Adipocyte (in vitro differentiated cells): ENCODE results near the gene BUD31.

Source experiments
- DNase-seq: peaks from one replicate; pipeline ENCODE4 v3.0.0-alpha.2; 2015; ENCODE audit warnings: low read depth
- H3K27me3 ChIP-seq: replicated peaks from 2 replicates; pipeline ENCODE4 v1.7.0; 2013; ENCODE audit warnings: mild to moderate bottlenecking, low read length, moderate library complexity; ENCODE audit not compliant: control insufficient read depth, insufficient read depth
- H3K36me3 ChIP-seq: 2 replicates; pipeline ENCODE4 v1.7.0; 2013; ENCODE audit warnings: low read length, mild to moderate bottlenecking, moderate library complexity; ENCODE audit not compliant: control insufficient read depth, insufficient read depth, severe bottlenecking
- H3K4me1 ChIP-seq: 2 replicates; pipeline ENCODE4 v1.7.0; 2013; ENCODE audit warnings: mild to moderate bottlenecking, low read length, moderate library complexity; ENCODE audit not compliant: control insufficient read depth, insufficient read depth
- H3K4me3 ChIP-seq: 2 replicates; pipeline ENCODE4 v1.7.0; 2013; ENCODE audit warnings: mild to moderate bottlenecking, low read length, moderate library complexity
- H3K9ac ChIP-seq: 2 replicates; pipeline ENCODE4 v1.7.0; 2013; ENCODE audit warnings: mild to moderate bottlenecking, low read length, moderate library complexity
- H3K9me3 ChIP-seq: 2 replicates; pipeline ENCODE4 v1.7.0; 2013; ENCODE audit warnings: mild to moderate bottlenecking, low read length, moderate library complexity; ENCODE audit not compliant: control insufficient read depth

The BUD31 gene

DNA sequence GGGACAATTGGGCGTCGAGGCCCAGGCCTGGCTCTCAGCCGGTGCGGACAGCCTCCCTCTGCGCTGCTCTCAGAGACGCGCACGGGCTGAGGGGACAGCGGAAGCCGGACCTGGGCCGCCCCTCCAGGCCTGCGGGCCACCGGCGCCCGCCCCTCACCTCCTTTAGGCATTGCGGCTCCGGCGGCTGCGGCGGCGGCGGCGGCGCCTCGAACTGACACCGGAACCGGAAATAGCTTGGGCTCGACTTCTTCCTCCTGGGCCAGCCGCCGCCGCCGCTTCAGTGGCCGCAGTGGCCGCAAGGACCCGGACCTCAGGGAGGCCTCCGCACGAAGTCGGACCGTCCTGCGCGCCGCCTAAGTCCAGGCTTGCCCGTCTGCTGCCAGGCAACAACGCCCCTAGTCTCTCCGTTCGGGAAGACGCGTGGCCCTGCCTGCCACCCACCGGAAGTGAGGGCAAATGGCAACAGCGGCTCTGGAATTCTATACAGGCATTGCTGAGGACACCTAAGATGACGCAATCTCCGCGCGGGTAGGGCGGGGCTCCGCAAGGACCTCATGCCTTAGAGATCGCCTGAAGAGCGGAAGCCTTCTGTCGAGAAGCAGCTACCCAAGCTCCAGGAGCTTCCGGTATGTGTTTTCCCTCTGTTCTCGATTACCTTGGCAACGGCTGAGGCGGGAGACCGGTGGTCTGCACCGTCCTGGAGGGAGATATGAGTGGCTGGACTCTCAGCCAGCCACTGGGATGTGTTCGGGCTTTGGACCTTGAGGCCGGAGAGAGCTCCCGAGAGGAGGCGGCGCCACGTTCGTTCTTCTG is at the start of gene BUD31, which contains the start of gene PDAP1:
TSS of gene BUD31 (plus strand) at position 591 of the 813 bp plus-strand sequence. CDS start 2,124 bp downstream, outside the sequence.
TSS of gene PDAP1 (minus strand) at position 219 of the 813 bp plus-strand sequence. CDS start at position 170, 49 bp downstream.
- Histone ChIP-seq H3K9me3 (no peaks in the 10 kb centered on the region), H3K36me3 (peaks cover 38% of the 10 kb centered on the region), H3K4me3 (peak within 1 kb of the TSS; percentile 100), H3K9ac (peak within 1 kb of the TSS; percentile 99), H3K4me1 (peaks cover 41% of the 10 kb centered on the region), H3K27me3 (no peaks in the 10 kb centered on the region)
- DNase-seq: peak; percentile 94

DNA sequence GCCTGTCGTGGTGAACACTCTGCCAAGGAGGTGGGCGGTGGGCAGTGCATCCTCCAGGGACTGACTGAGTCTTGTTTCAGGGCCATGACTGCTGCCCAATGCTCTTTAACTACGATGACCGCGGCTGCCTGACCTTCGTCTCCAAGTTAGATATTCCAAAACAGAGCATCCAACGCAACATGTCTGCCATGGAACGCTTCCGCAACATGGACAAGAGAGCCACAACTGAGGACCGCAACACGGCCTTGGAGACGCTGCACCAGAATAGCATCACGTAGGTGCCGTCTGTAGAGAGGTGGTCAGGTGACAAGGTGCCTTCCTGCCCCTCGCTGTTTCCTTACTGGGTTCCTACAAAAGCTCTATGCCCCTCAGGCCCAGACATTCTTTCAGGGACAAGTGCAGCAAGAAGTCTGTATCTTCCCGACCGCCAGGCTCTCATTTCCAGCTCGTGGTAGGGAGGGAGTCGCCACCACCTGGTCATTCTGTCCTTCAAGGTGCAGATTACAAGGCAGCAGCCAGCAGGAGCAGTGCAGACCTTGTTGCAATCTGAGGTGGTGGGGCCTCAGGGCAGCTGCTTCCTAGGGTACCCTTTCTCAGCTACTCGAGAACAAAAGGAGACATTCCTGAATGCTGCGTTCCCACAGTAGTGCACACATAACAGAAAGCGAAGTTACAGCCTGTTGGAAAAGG is 49.2 kb upstream of the BUD31 start:
- Histone ChIP-seq H3K36me3 (peaks cover 73% of the 10 kb centered on the region), H3K4me1 (peaks cover 15% of the 10 kb centered on the region), H3K27me3 (no peaks in the 10 kb centered on the region), H3K9me3 (no peaks in the 10 kb centered on the region), H3K9ac (no peak overlapping the region), H3K4me3 (no peak overlapping the region)
- no peak for DNase-seq

DNA sequence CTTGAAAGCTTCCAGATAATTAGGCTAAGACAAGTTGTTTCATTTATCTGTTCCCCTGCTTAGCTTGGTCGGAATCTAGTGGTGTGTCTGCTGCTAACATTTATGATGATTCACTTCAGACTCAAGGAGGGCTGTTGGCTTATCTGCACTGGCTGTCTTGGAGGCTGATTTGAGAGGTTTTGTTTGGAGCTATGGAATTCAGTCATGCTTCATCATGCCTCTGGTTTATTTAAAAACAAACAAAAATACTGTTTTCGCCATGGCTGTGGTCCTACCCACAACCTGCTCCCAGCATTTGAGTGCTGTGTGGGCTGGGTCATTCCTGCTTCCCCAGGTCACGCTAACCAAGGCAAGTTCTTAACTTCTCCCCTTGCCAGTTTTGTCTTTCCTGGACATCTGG is 46.0 kb upstream of the BUD31 start:
- DNase-seq: peak; percentile 75
- H3K27me3 ChIP-seq: no peaks in the 10 kb centered on the region
- H3K4me3 ChIP-seq: no peak overlapping the region
- H3K9ac ChIP-seq: no peak overlapping the region
- no peaks in the 10 kb centered on the region for H3K9me3 ChIP-seq
- H3K4me1 ChIP-seq: peaks cover 15% of the 10 kb centered on the region
- peaks cover 75% of the 10 kb centered on the region for H3K36me3 ChIP-seq

DNA sequence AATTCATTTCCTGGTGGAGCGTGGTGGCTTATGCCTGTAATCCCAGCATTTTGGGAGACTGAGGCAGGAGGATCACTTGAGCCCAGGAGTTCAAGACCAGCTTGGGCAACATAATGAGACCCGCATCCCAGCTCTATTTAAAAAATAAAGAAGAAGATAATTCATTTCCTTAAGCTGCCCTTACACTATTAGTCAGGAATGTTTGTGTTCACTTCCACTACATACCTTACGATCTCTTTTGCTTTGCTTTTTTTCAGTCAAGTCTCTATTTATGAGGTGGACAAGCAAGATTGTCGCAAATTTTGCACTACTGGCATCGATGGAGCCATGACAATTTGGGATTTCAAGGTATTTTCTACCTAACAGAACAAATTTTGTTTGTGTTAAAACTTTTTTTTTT is 45.5 kb upstream of the BUD31 start:
- Histone ChIP-seq H3K27me3 (no peaks in the 10 kb centered on the region), H3K4me1 (peaks cover 15% of the 10 kb centered on the region), H3K4me3 (no peak overlapping the region), H3K9ac (no peak overlapping the region), H3K36me3 (peaks cover 70% of the 10 kb centered on the region), H3K9me3 (no peaks in the 10 kb centered on the region)
- DNase-seq: no peak

DNA sequence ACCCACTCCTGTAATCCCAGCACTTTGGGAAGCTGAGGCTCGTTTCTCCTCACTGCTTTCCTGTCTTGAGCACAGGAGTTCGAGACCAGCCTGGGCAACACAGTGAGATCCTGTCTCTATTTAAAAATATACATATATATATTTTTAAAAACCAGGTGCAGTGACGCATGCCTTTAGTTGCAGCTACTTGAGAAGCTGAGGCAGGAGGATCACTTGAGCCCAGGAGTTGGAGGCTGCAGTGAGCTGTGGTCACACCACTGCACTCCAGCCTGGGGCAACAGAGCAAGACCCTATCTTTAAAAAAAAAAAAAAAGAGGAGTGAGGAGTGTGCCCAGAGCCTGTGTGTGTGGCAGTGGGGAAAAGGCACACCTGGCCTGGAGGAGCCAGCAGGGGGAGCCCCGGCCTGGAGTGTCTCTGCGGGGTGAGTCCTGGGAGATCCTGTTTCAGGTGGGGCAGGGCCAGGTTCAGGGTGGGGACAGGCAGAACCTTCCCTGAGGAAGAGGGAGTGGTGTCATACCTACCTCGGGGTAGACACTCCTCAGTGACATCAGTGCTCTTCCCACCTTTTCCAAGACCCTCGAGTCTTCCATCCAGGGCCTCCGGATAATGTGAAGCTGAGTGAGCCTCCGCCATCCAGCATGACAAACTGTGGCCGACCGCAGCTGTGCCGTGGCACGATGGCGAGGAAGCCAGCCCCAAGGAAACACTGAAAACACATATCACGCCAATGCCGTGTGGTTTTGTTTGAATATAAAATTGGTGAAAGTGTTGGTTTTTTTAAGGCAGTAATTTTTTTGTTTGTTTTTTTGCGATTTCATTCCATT is 43.2 kb upstream of the BUD31 start:
- no peak overlapping the region for H3K4me3 ChIP-seq
- no peaks in the 10 kb centered on the region for H3K27me3 ChIP-seq
- H3K36me3 ChIP-seq: peaks cover 55% of the 10 kb centered on the region
- no peak overlapping the region for H3K9ac ChIP-seq
- no peaks in the 10 kb centered on the region for H3K9me3 ChIP-seq
- DNase-seq: peak; percentile 35
- H3K4me1 ChIP-seq: peaks cover 15% of the 10 kb centered on the region

DNA sequence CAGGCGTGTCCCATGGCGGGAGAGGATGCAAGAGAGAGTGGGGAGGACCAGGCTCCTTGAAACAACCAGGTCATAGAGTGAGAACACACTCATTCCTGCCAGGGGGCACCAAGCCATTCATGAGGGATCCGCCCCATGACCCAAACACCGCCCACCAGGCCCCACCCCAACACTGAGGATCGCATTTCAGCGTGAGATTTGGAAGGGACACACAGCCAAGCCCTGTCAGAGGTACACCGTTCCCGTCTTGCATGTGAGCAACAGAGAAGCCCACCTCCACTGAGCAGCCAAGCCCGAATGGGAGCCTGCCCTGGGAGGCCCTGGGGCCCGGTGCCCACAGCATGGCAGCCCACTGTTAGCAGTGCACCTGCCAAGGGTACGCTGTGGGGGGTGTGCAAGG is 42.1 kb upstream of the BUD31 start:
- no peak for DNase-seq
- no peaks in the 10 kb centered on the region for H3K27me3 ChIP-seq

DNA sequence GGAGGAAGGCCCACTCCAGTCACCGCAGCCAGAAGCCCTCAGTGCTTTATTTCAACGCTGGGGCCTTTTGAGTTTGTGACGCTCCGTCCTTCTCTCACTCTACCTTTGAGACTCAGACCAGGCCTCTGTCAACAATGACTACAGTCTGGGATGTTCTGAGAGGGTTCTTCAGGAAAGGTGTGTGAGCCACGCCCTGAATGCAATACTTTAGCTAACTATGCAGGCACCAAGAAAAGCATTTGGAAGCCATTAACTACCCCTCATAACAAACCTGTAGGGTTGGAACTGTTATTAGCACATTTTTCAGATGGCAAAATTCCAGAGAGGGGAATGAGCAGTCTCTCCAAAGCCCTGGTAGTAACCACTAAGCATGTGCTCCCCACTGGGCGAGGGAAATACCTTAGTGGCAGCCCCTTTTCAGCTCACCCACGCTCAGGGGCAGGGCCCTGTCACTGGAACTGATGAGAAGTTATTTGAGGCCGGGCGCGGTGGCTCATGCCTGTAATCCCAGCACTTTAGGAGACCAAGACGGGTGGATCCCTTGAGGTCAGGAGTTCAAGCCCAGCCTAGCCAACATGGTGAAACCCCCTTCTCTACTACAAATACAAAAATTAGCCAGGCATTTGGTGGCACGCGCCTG is 39.9 kb upstream of the BUD31 start:
- Histone ChIP-seq H3K36me3 (peaks cover 36% of the 10 kb centered on the region), H3K4me1 (peaks cover 10% of the 10 kb centered on the region), H3K4me3 (no peak overlapping the region), H3K9ac (no peak overlapping the region), H3K9me3 (no peaks in the 10 kb centered on the region), H3K27me3 (no peaks in the 10 kb centered on the region)
- no peak for DNase-seq

More for the DNA sequence above, 42.1 kb upstream of the BUD31 start:
- Histone ChIP-seq H3K9me3 (no peaks in the 10 kb centered on the region), H3K9ac (no peak overlapping the region), H3K36me3 (peaks cover 44% of the 10 kb centered on the region), H3K4me1 (peaks cover 10% of the 10 kb centered on the region), H3K4me3 (no peak overlapping the region)

DNA sequence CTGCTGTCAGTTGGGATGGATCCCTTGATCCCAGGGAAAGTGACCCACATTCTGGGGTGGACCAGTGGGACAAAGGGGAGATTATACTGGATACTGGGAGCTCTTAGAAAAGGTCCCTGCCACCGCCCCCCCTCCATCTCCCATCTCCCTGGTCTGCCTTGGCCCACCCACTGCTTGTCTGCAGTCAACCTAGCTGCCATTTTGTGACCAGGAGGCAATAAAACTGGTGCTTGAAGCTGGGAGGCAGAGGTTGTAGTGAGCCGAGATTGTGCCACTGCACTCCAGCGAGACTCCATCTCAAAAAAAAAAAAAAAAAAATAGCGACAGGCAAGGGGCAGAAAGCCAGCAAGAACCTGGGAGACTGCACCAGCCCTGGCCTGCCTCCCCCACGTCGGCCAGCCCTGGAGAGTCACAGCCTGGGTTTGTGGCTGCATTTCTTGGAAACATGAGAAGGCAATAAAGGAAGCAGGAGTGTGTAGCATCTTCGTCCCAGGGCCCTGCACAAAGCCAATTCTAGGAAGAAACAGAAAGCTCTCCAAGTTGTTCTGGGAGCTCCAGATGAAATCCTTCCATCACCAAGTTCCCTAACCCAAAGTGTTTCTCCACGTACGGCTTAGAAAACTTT is 38.9 kb upstream of the BUD31 start:
- H3K9me3 ChIP-seq: no peaks in the 10 kb centered on the region
- H3K27me3 ChIP-seq: no peaks in the 10 kb centered on the region
- peaks cover 27% of the 10 kb centered on the region for H3K36me3 ChIP-seq
- no peak for DNase-seq
- no peak overlapping the region for H3K4me3 ChIP-seq
- H3K9ac ChIP-seq: no peak overlapping the region
- peaks cover 11% of the 10 kb centered on the region for H3K4me1 ChIP-seq

DNA sequence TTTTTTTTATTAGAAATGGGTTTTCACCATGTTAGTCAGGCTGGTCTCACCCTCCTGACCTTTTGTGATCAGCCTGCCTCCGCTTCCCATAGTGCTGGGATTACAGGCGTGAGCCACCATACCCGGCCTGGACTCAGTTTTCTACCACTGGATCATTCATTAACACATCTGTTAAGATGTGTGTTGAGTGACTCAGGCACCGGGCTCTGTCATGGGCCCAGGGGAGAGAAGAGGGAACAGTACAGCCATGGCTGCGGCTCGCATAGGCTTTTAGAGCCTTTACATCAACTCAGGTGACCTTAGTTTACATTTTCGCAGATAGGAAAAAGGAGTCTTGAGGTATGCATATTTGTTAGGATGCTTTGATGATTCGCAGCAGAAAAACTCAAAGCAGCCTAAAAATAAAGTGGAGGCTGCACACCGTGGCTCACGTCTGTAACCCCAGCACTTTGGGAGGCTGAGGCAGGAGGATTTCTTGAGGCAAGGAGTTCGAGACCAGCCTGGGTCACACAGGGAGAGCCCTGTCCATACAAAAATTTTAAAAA is 37.3 kb upstream of the BUD31 start:
- H3K4me1 ChIP-seq: peaks cover 14% of the 10 kb centered on the region
- H3K9ac ChIP-seq: no peak overlapping the region
- H3K9me3 ChIP-seq: no peaks in the 10 kb centered on the region
- H3K4me3 ChIP-seq: no peak overlapping the region
- no peak for DNase-seq
- no peaks in the 10 kb centered on the region for H3K27me3 ChIP-seq
- H3K36me3 ChIP-seq: peaks cover 11% of the 10 kb centered on the region
